IPS-18a (cell line): ENCODE measurements around the gene TPT1.
"Not testable (repeated sequence)": the region's sequence is repeated elsewhere in the genome, so short reads cannot be mapped to it uniquely, and the experiment has no call there.

Source experiments
- H3K27ac ChIP-seq: one replicate; pipeline ENCODE4 v1.5.1; 2013; ENCODE audit warnings: low read length
- H3K27me3 ChIP-seq: one replicate; pipeline ENCODE4 v1.6.1; 2013; ENCODE audit warnings: mild to moderate bottlenecking, low read length; ENCODE audit not compliant: control insufficient read depth, insufficient read depth
- H3K36me3 ChIP-seq: one replicate; pipeline ENCODE4 v1.6.1; 2013; ENCODE audit warnings: low read depth, low read length; ENCODE audit not compliant: control insufficient read depth
- H3K4me1 ChIP-seq: one replicate; pipeline ENCODE4 v1.6.1; 2013; ENCODE audit warnings: low read depth, low read length; ENCODE audit not compliant: control insufficient read depth
- H3K4me3 ChIP-seq: one replicate; pipeline ENCODE4 v1.5.1; 2013; ENCODE audit warnings: low read length
- H3K9ac ChIP-seq: one replicate; pipeline ENCODE4 v1.6.1; 2013; ENCODE audit warnings: mild to moderate bottlenecking, low read length, moderate library complexity
- H3K9me3 ChIP-seq: one replicate; pipeline ENCODE4 v1.6.1; 2013; ENCODE audit warnings: low read depth, low read length; ENCODE audit not compliant: control insufficient read depth

Gene TPT1

GRCh38 chr13:45314822-45315221 is 26.2 kb downstream of the TPT1 start:
- Histone ChIP-seq H3K4me1 (peaks cover 8% of the 10 kb centered on the region), H3K36me3 (no peaks in the 10 kb centered on the region), H3K27me3 (no peaks in the 10 kb centered on the region), H3K9ac (no peak overlapping the region), H3K4me3 (no peak overlapping the region), H3K9me3 (no peaks in the 10 kb centered on the region), H3K27ac (no peak overlapping the region)

GRCh38 chr13:45310341-45311131 is 30.4 kb downstream of the TPT1 start:
- Histone ChIP-seq H3K9me3 (no peaks in the 10 kb centered on the region), H3K27me3 (no peaks in the 10 kb centered on the region), H3K4me3 (peak overlapping the region; percentile 76), H3K36me3 (no peaks in the 10 kb centered on the region), H3K4me1 (peaks cover 17% of the 10 kb centered on the region), H3K27ac (no peak overlapping the region), H3K9ac (peak overlapping the region; percentile 48)

GRCh38 chr13:45306966-45307365 is 34.0 kb downstream of the TPT1 start:
- no peaks in the 10 kb centered on the region for H3K27me3 ChIP-seq
- no peaks in the 10 kb centered on the region for H3K36me3 ChIP-seq
- no peak overlapping the region for H3K9ac ChIP-seq
- no peaks in the 10 kb centered on the region for H3K9me3 ChIP-seq
- no peak overlapping the region for H3K27ac ChIP-seq
- H3K4me3 ChIP-seq = no peak overlapping the region
- H3K4me1 ChIP-seq = peaks cover 23% of the 10 kb centered on the region

GRCh38 chr13:45305079-45305478 is 35.9 kb downstream of the TPT1 start:
- no peak overlapping the region for H3K27ac ChIP-seq
- H3K27me3 ChIP-seq = no peaks in the 10 kb centered on the region
- no peaks in the 10 kb centered on the region for H3K36me3 ChIP-seq
- H3K9ac ChIP-seq = no peak overlapping the region
- H3K4me1 ChIP-seq = peaks cover 15% of the 10 kb centered on the region
- H3K9me3 ChIP-seq = no peaks in the 10 kb centered on the region
- H3K4me3 ChIP-seq = no peak overlapping the region

- H3K4me3 ChIP-seq = no peak overlapping the region
- H3K36me3 ChIP-seq = no peaks in the 10 kb centered on the region
- H3K9ac ChIP-seq = no peak overlapping the region
- H3K4me1 ChIP-seq = peaks cover 11% of the 10 kb centered on the region
- H3K27me3 ChIP-seq = no peaks in the 10 kb centered on the region
- H3K9me3 ChIP-seq = no peaks in the 10 kb centered on the region
- H3K27ac ChIP-seq = no peak overlapping the region
Observed at GRCh38 chr13:45303866-45304265, 37.1 kb downstream of the TPT1 start.

GRCh38 chr13:45303026-45303425 is 38.0 kb downstream of the TPT1 start:
- H3K27ac ChIP-seq = no peak overlapping the region
- no peaks in the 10 kb centered on the region for H3K27me3 ChIP-seq

GRCh38 chr13:45302507-45302906 is 38.5 kb downstream of the TPT1 start:
- H3K27me3 ChIP-seq = no peaks in the 10 kb centered on the region
- H3K27ac ChIP-seq = no peak overlapping the region
- H3K9ac ChIP-seq = no peak overlapping the region
- peaks cover 7% of the 10 kb centered on the region for H3K4me1 ChIP-seq
- H3K9me3 ChIP-seq = no peaks in the 10 kb centered on the region
- no peaks in the 10 kb centered on the region for H3K36me3 ChIP-seq
- H3K4me3 ChIP-seq = no peak overlapping the region

More at GRCh38 chr13:45303026-45303425, 38.0 kb downstream of the TPT1 start:
- Histone ChIP-seq H3K9me3 (no peaks in the 10 kb centered on the region), H3K9ac (no peak overlapping the region), H3K36me3 (no peaks in the 10 kb centered on the region), H3K4me3 (no peak overlapping the region), H3K4me1 (peaks cover 7% of the 10 kb centered on the region)

GRCh38 chr13:45301263-45301662 is 39.7 kb downstream of the TPT1 start:
- Histone ChIP-seq H3K4me1 (peaks cover 7% of the 10 kb centered on the region), H3K4me3 (no peak overlapping the region), H3K27me3 (no peaks in the 10 kb centered on the region), H3K9ac (no peak overlapping the region), H3K9me3 (no peaks in the 10 kb centered on the region), H3K27ac (no peak overlapping the region), H3K36me3 (no peaks in the 10 kb centered on the region)

- Histone ChIP-seq H3K36me3 (no peaks in the 10 kb centered on the region), H3K4me3 (no peak overlapping the region)
Observed at GRCh38 chr13:45300190-45300985, 40.6 kb downstream of the TPT1 start.

GRCh38 chr13:45299194-45299593 is 41.8 kb downstream of the TPT1 start:
- Histone ChIP-seq H3K4me3 (no peak overlapping the region), H3K27me3 (no peaks in the 10 kb centered on the region), H3K9me3 (no peaks in the 10 kb centered on the region), H3K4me1 (peaks cover 7% of the 10 kb centered on the region), H3K9ac (no peak overlapping the region), H3K36me3 (no peaks in the 10 kb centered on the region), H3K27ac (no peak overlapping the region)

More at GRCh38 chr13:45300190-45300985, 40.6 kb downstream of the TPT1 start:
- H3K27ac ChIP-seq = no peak overlapping the region
- no peaks in the 10 kb centered on the region for H3K27me3 ChIP-seq
- no peak overlapping the region for H3K9ac ChIP-seq
- peaks cover 7% of the 10 kb centered on the region for H3K4me1 ChIP-seq
- H3K9me3 ChIP-seq = no peaks in the 10 kb centered on the region

- not testable (repeated sequence) for H3K4me1 ChIP-seq, H3K9ac ChIP-seq, H3K9me3 ChIP-seq, H3K27ac ChIP-seq, H3K36me3 ChIP-seq, H3K4me3 ChIP-seq, H3K27me3 ChIP-seq
Observed at GRCh38 chr13:45298550-45298949, 42.4 kb downstream of the TPT1 start.

GRCh38 chr13:45298206-45298505 is 42.8 kb downstream of the TPT1 start:
- Histone ChIP-seq H3K9me3 (no peaks in the 10 kb centered on the region), H3K27ac (no peak overlapping the region), H3K4me3 (no peak overlapping the region), H3K27me3 (no peaks in the 10 kb centered on the region), H3K9ac (no peak overlapping the region), H3K4me1 (peaks cover 7% of the 10 kb centered on the region), H3K36me3 (no peaks in the 10 kb centered on the region)
